ENCODE measurements around the gene IL16.

- TF ChIP-seq, protein P1, sequence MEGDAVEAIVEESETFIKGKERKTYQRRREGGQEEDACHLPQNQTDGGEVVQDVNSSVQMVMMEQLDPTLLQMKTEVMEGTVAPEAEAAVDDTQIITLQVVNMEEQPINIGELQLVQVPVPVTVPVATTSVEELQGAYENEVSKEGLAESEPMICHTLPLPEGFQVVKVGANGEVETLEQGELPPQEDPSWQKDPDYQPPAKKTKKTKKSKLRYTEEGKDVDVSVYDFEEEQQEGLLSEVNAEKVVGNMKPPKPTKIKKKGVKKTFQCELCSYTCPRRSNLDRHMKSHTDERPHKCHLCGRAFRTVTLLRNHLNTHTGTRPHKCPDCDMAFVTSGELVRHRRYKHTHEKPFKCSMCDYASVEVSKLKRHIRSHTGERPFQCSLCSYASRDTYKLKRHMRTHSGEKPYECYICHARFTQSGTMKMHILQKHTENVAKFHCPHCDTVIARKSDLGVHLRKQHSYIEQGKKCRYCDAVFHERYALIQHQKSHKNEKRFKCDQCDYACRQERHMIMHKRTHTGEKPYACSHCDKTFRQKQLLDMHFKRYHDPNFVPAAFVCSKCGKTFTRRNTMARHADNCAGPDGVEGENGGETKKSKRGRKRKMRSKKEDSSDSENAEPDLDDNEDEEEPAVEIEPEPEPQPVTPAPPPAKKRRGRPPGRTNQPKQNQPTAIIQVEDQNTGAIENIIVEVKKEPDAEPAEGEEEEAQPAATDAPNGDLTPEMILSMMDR (IDR thresholded peaks at IDR 0.05) = no peak
- no peak for TF ChIP-seq POLR2A (IDR thresholded peaks at IDR 0.05)
These were observed 97.2 kb downstream of the IL16 start for GRCh38 chr15:81293728-81294515.
